Erythroblast (primary cell): ENCODE measurements around the gene POGZ.

ENCODE experiments used
- GATA1 ChIP-seq: IDR thresholded peaks from 2 replicates; pipeline ENCODE4 v1.6.1; 2011; ENCODE audit warnings: low read depth, mild to moderate bottlenecking, control low read depth, low read length, moderate library complexity
- POLR2A ChIP-seq: IDR thresholded peaks from 2 replicates; pipeline ENCODE4 v1.6.1; 2011; ENCODE audit warnings: mild to moderate bottlenecking, low read length

DNA sequence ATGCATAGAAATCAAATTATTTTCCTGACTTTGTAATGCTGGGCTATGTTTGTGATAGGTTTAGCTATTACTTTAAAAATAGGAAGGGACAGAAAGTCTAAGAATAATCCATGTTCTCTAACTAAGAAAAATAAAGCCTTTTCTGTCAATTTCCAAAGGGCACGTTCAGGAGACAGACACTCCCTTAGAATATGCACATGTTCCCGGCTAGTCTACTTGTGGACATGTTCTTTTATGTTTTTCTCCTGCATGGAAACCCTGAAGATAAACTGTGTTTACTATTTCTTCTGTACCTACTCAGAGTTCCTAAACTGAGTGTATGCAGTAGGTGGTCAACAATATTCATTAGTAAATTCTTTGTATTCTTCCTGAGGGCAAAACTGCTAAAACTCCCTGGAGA lies 47.4 kb downstream of the POGZ start:
- TF ChIP-seq POLR2A (no peak), GATA1 (no peak)
